LoVo (cell line): ENCODE data around the gene CORO2B.

Experiments used
- DNase-seq: peaks from one replicate; pipeline ENCODE4 v3.0.0-alpha.2; 2016; ENCODE audit warnings: low spot score

Gene CORO2B

GRCh38 chr15:68700455-68701123 is 121.8 kb downstream of the CORO2B start:
- no peak for DNase-seq

GRCh38 chr15:68701886-68702285 is 123.1 kb downstream of the CORO2B start:
- no peak for DNase-seq

GRCh38 chr15:68704496-68705021 is 125.8 kb downstream of the CORO2B start:
- DNase-seq, result no peak

GRCh38 chr15:68706256-68706655 is 127.5 kb downstream of the CORO2B start:
- no peak for DNase-seq

GRCh38 chr15:68706931-68707330 is 128.1 kb downstream of the CORO2B start:
- no peak for DNase-seq

- DNase-seq, result no peak
These were observed 128.6 kb downstream of the CORO2B start for GRCh38 chr15:68707386-68707785.

- DNase-seq, result no peak
These were observed 131.1 kb downstream of the CORO2B start for GRCh38 chr15:68709876-68710275.

GRCh38 chr15:68710536-68710935 is 131.7 kb downstream of the CORO2B start:
- no peak for DNase-seq

GRCh38 chr15:68711406-68711805 is 132.6 kb downstream of the CORO2B start:
- no peak for DNase-seq

- DNase-seq, result no peak
These were observed 134.1 kb downstream of the CORO2B start for GRCh38 chr15:68712886-68713285.

- DNase-seq, result no peak
These were observed 135.1 kb downstream of the CORO2B start for GRCh38 chr15:68713874-68714273.

- no peak for DNase-seq
These were observed 136.3 kb downstream of the CORO2B start for GRCh38 chr15:68715111-68715510.

GRCh38 chr15:68717951-68718350 is 139.2 kb downstream of the CORO2B start:
- no peak for DNase-seq

GRCh38 chr15:68718468-68718867 is 139.7 kb downstream of the CORO2B start:
- no peak for DNase-seq

- DNase-seq, result no peak
These were observed 140.3 kb downstream of the CORO2B start for GRCh38 chr15:68719051-68719450.

GRCh38 chr15:68719672-68720071 is 140.9 kb downstream of the CORO2B start:
- DNase-seq, result no peak

GRCh38 chr15:68721886-68722285 is 143.1 kb downstream of the CORO2B start:
- DNase-seq, result no peak

GRCh38 chr15:68725736-68726135 is 146.9 kb downstream of the CORO2B start:
- DNase-seq, result no peak

GRCh38 chr15:68726246-68726645 is 147.5 kb downstream of the CORO2B start:
- no peak for DNase-seq

- DNase-seq, result no peak
These were observed 151.1 kb downstream of the CORO2B start for GRCh38 chr15:68729789-68730411.

GRCh38 chr15:68730471-68730919 is 151.7 kb downstream of the CORO2B start:
- DNase-seq, result peak; percentile 24

GRCh38 chr15:68730976-68731897 is 152.4 kb downstream of the CORO2B start:
- DNase-seq, result peak; percentile 69

- DNase-seq, result no peak
These were observed 153.7 kb downstream of the CORO2B start for GRCh38 chr15:68732451-68732850.
